GM12891 (cell line): ENCODE measurements around the gene ZNF649.

Source experiments
- PAX5 ChIP-seq: IDR thresholded peaks from 2 replicates; pipeline ENCODE4 v1.6.1; 2011; ENCODE audit warnings: low read length, moderate library complexity, mild to moderate bottlenecking; ENCODE audit not compliant: insufficient read depth, severe bottlenecking
- POLR2A ChIP-seq: IDR thresholded peaks from 2 replicates; pipeline ENCODE4 v1.6.1; 2011; ENCODE audit warnings: low read depth, low read length, control low read depth
- POLR2AphosphoS5 ChIP-seq: IDR thresholded peaks from 2 replicates; pipeline ENCODE4 v1.6.1; 2011; ENCODE audit warnings: low read depth, low read length, control low read depth
- SPI1 ChIP-seq: IDR thresholded peaks from 2 replicates; pipeline ENCODE4 v1.6.1; 2011; ENCODE audit warnings: low read depth, low read length, control low read depth
- TAF1 ChIP-seq: IDR thresholded peaks from 2 replicates; pipeline ENCODE4 v1.6.1; 2011; ENCODE audit warnings: low read depth, low read length, control low read depth

DNA sequence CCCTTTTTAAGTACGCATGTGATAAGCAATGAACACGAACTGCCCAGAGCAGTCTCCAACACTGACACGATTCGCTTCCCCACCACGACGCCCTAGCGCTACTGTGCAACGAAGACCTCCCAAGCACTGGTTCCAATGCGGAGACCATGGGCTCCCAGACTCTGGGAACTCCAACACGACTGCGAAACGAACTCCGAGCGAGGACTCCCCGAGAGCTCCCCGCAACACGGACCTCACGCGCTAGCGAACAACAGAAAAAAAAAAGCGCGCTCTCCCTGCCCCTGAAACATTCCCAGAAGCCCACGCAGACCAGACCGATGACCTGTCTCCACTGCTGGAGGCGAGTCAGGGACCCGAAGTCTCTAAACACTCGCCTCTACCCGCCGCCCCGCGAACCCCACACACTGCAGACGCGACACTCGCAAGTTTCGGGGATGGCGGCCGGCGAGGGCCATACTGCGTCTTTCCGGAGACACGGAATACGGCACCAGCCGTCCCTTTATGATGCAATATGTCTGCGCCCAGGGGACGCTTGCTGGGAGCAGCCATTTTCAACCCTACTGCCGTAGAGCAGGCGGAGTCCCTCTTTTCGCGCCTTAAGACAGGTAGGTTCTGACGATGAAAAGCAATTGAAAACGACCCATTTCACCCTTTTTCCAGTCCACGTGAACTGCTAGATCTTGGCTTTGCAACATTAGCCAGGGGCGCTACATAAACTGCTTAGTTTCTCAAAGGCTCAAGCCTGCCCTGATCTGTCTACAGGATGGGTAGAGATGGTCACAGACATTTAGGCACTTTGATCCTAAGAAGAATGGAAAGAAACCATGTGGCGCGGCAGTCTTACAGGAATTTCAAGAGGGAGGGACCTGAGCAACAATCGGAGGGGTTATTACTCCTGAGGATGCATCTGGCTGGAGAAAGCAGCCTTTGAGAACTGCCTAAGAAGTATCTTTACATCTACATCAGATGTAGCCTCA is 17.0 kb downstream of the ZNF649 start, which contains the start of gene ZNF577:
- no peak for TF ChIP-seq SPI1
- no peak for TF ChIP-seq TAF1
- no peak for TF ChIP-seq PAX5
- TF ChIP-seq POLR2AphosphoS5, result no peak
- TF ChIP-seq POLR2A, result no peak
